Fibroblast of lung (primary cell): ENCODE data around the gene KNCN. TPM values are rescaled to one million over a fixed set of nuclear protein-coding genes. Genes with fewer than 3 reads are reported as not detected.
A peak's percentile ranks its signal among the peaks of the same experiment; 100 is the strongest.

Source experiments
- DNase-seq, 2 donors: peaks; one replicate each; pipeline versions ENCODE4 v3.0.0 to v3.0.0-alpha.2; 2010; ENCODE audit warnings: low read depth in 2 of 2
- H2AFZ ChIP-seq: 2 replicates; pipeline ENCODE4 v1.5.1; 2012; ENCODE audit warnings: low read length, control low read depth, inconsistent platforms
- H3K27ac ChIP-seq: 2 replicates; pipeline ENCODE4 v1.5.1; 2011; ENCODE audit warnings: low read length, control low read depth; ENCODE audit not compliant: insufficient read depth
- H3K27me3 ChIP-seq: 2 replicates; pipeline ENCODE4 v1.5.1; 2011; ENCODE audit warnings: mild to moderate bottlenecking, low read length; ENCODE audit not compliant: control insufficient read depth, insufficient read depth
- H3K36me3 ChIP-seq: 2 replicates; pipeline ENCODE4 v1.5.1; 2011; ENCODE audit warnings: low read length; ENCODE audit not compliant: control insufficient read depth, insufficient read depth
- H3K4me1 ChIP-seq: 2 replicates; pipeline ENCODE4 v1.5.1; 2011; ENCODE audit warnings: low read length; ENCODE audit not compliant: control insufficient read depth, insufficient read depth; ENCODE audit errors: extremely low read depth
- H3K4me2 ChIP-seq: 2 replicates; pipeline ENCODE4 v1.5.1; 2011; ENCODE audit warnings: low read length, control low read depth; ENCODE audit not compliant: insufficient read depth; ENCODE audit errors: extremely low read depth
- H3K4me3 ChIP-seq, 4 experiments: fragments of 200-600 bp in 1 of 4; sonication (generic) in 1 of 4; replicated peaks in 1 of 4; 2 replicates each; pipeline ENCODE4 v1.5.1; 2011 to 2016; ENCODE audit warnings: low read length in 4 of 4, low read depth in 3 of 4, mild to moderate bottlenecking in 3 of 4, control low read depth in 2 of 4, inconsistent platforms in 1 of 4, mixed read lengths in 1 of 4; ENCODE audit not compliant: insufficient read depth in 1 of 4; ENCODE audit errors: control extremely low read depth in 1 of 4
- H3K79me2 ChIP-seq: 2 replicates; pipeline ENCODE4 v1.5.1; 2012; ENCODE audit warnings: mild to moderate bottlenecking, low read length, inconsistent platforms; ENCODE audit not compliant: control insufficient read depth, insufficient read depth
- H3K9ac ChIP-seq: 2 replicates; pipeline ENCODE4 v1.5.1; 2011; ENCODE audit warnings: mild to moderate bottlenecking, low read length, control low read depth; ENCODE audit not compliant: insufficient read depth
- H3K9me3 ChIP-seq: 2 replicates; pipeline ENCODE4 v1.5.1; 2012; ENCODE audit warnings: low read depth, low read length; ENCODE audit not compliant: control insufficient read depth, insufficient read depth
- H4K20me1 ChIP-seq: 2 replicates; pipeline ENCODE4 v1.5.1; 2011; ENCODE audit warnings: low read length; ENCODE audit not compliant: control insufficient read depth, insufficient read depth; ENCODE audit errors: extremely low read depth
- CTCF ChIP-seq, 2 donors: IDR thresholded peaks in 1 of 2; conservative IDR thresholded peaks in 1 of 2; 1 replicate in 1 of 2; 2 replicates in 1 of 2; pipeline ENCODE4 v1.5.1; 2011 to 2012; ENCODE audit warnings: low read length in 2 of 2, control low read depth in 1 of 2, inconsistent platforms in 1 of 2, low read depth in 1 of 2, mild to moderate bottlenecking in 1 of 2
- EZH2 ChIP-seq: IDR thresholded peaks from 2 replicates; pipeline ENCODE4 v1.5.1; 2012; ENCODE audit warnings: low read length, control low read depth, mild to moderate bottlenecking; ENCODE audit errors: missing control alignments
- polyA plus RNA-seq, 2 donors: library from polyadenylated mRNA; depleted of rRNA in 1 of 2; stranded (reverse) in 1 of 2; unstranded in 1 of 2; fragments of >200 nt; gene quantifications; 2 replicates each; pipeline ENCODE4 v1.2.1, GENCODE V29; 2011 to 2012; ENCODE audit warnings: missing spikeins in 1 of 2
- total RNA-seq: library from RNA; depleted of rRNA; stranded (reverse); fragments of >200 nt; gene quantifications from 2 replicates; pipeline ENCODE4 v1.2.1, GENCODE V29; 2014

Gene KNCN
- total and polyA plus RNA-seq, 2 donors (not counting 1 experiment from before 2014, with no cell fraction given): not detected

GRCh38 chr1:46532095-46532494 lies 19.4 kb downstream of the KNCN start:
- Histone ChIP-seq H3K27ac (no peak overlapping the region), H2AFZ (no peak overlapping the region), H3K4me3 (no peak overlapping the region), H4K20me1 (no peaks in the 10 kb centered on the region), H3K79me2 (no peaks in the 10 kb centered on the region), H3K4me2 (no peak overlapping the region), H3K4me1 (no peaks in the 10 kb centered on the region), H3K27me3 (peaks cover 36% of the 10 kb centered on the region), H3K9me3 (no peaks in the 10 kb centered on the region), H3K36me3 (no peaks in the 10 kb centered on the region), H3K9ac (no peak overlapping the region)
- DNase-seq: no peak
- TF ChIP-seq EZH2 (no peak), CTCF (conservative IDR thresholded peaks at IDR 0.05 in 1 of 2, IDR thresholded peaks at IDR 0.05 in 1 of 2; ENCODE audit: low read depth in 1 of 2, low read length in 2 of 2) (no peak)

- H3K4me3 ChIP-seq: no peak overlapping the region
- H3K27ac ChIP-seq: no peak overlapping the region
- no peak for DNase-seq
- H3K79me2 ChIP-seq: no peaks in the 10 kb centered on the region
- no peaks in the 10 kb centered on the region for H3K9me3 ChIP-seq
- H3K27me3 ChIP-seq: peaks cover 41% of the 10 kb centered on the region
- H3K9ac ChIP-seq: no peak overlapping the region
- no peaks in the 10 kb centered on the region for H4K20me1 ChIP-seq
- H2AFZ ChIP-seq: no peak overlapping the region
- H3K36me3 ChIP-seq: no peaks in the 10 kb centered on the region
- no peak overlapping the region for H3K4me2 ChIP-seq
- TF ChIP-seq CTCF (conservative IDR thresholded peaks at IDR 0.05 in 1 of 2, IDR thresholded peaks at IDR 0.05 in 1 of 2; ENCODE audit: low read depth in 1 of 2, low read length in 2 of 2) (peak in 1 of 2 donors; percentile 22), EZH2 (no peak)
- no peaks in the 10 kb centered on the region for H3K4me1 ChIP-seq
These were observed 20.5 kb downstream of the KNCN start for GRCh38 chr1:46530791-46531409.

- DNase-seq: no peak
- Histone ChIP-seq H4K20me1 (no peaks in the 10 kb centered on the region), H3K27me3 (peaks cover 43% of the 10 kb centered on the region), H3K4me1 (no peaks in the 10 kb centered on the region), H3K4me2 (no peak overlapping the region), H3K36me3 (no peaks in the 10 kb centered on the region), H3K9ac (no peak overlapping the region), H3K9me3 (no peaks in the 10 kb centered on the region), H2AFZ (no peak overlapping the region), H3K4me3 (no peak overlapping the region), H3K79me2 (no peaks in the 10 kb centered on the region), H3K27ac (no peak overlapping the region)
- TF ChIP-seq CTCF (conservative IDR thresholded peaks at IDR 0.05 in 1 of 2, IDR thresholded peaks at IDR 0.05 in 1 of 2; ENCODE audit: low read depth in 1 of 2, low read length in 2 of 2): no peak
- TF ChIP-seq EZH2: no peak
These were observed 21.1 kb downstream of the KNCN start for GRCh38 chr1:46530311-46530710.
